K562 (cell line): ENCODE results near the gene LAG3. TPM values are rescaled to one million over a fixed set of nuclear protein-coding genes. Genes with fewer than 3 reads are reported as not detected.

Source experiments
- BRF1 ChIP-seq: IDR thresholded peaks from 3 replicates; pipeline ENCODE4 v1.6.1; 2011; ENCODE audit warnings: borderline replicate concordance, mild to moderate bottlenecking; ENCODE audit not compliant: insufficient read length; ENCODE audit errors: extremely low read depth
- C11orf30 ChIP-seq: fragments of 450-650 bp; IDR thresholded peaks from 2 replicates; pipeline ENCODE4 v1.6.1; 2016; ENCODE audit warnings: low read depth, mild to moderate bottlenecking
- CEBPB ChIP-seq: fragments of 450-650 bp; IDR thresholded peaks from 2 replicates; pipeline ENCODE4 v1.6.1; 2016; ENCODE audit warnings: missing genetic modification characterization, missing compliant biosample characterization
- CHD4 ChIP-seq: fragments of 200-600 bp; sonication (generic); IDR thresholded peaks from 3 replicates; pipeline ENCODE4 v1.6.1; 2012; ENCODE audit warnings: low read depth, mild to moderate bottlenecking, mixed read lengths, low read length, inconsistent platforms; ENCODE audit not compliant: insufficient read depth, insufficient replicate concordance, poor library complexity, severe bottlenecking
- DMBX1 ChIP-seq: fragments of 250-450 bp; sonication (Bioruptor Pico); IDR thresholded peaks from 2 replicates; pipeline ENCODE4 v1.8.0; 2022; ENCODE audit warnings: inconsistent platforms, mild to moderate bottlenecking, moderate library complexity, borderline replicate concordance
- FUS ChIP-seq: fragments of 200-400 bp; formaldehyde crosslinking; optimal IDR thresholded peaks from 2 replicates; pipeline ENCODE3; 2017; ENCODE audit warnings: low read depth, low read length
- KLF10 ChIP-seq: fragments of 250-450 bp; sonication (Bioruptor Pico); IDR thresholded peaks from 2 replicates; pipeline ENCODE4 v1.6.1; 2021; ENCODE audit warnings: matching md5 sums
- NFIX ChIP-seq: fragments of 250-450 bp; sonication (Bioruptor Pico); IDR thresholded peaks from 2 replicates; pipeline ENCODE4 v1.4.0; 2020; ENCODE audit warnings: low read depth, mild to moderate bottlenecking, moderate library complexity
- SMAD1 ChIP-seq: fragments of 150-350 bp; IDR thresholded peaks from 2 replicates; pipeline ENCODE4 v1.6.1; 2014; ENCODE audit warnings: low read length, low read depth; ENCODE audit not compliant: partially characterized antibody
- SNRNP70 ChIP-seq: fragments of 200-400 bp; formaldehyde crosslinking; optimal IDR thresholded peaks from 2 replicates; pipeline ENCODE3; 2017; ENCODE audit warnings: low read depth, low read length
- TBP ChIP-seq: optimal IDR thresholded peaks from 2 replicates; pipeline ENCODE3; 2011; ENCODE audit warnings: low read depth, low read length, improper control_type of control experiment
- ZBED1 ChIP-seq: IDR thresholded peaks from 2 replicates; pipeline ENCODE4 v1.6.1; 2014
- ZEB2 ChIP-seq: fragments of 450-650 bp; IDR thresholded peaks from 2 replicates; pipeline ENCODE4 v1.6.1; 2016
- ZNF224 ChIP-seq: sonication (generic); formaldehyde crosslinking; IDR thresholded peaks from 2 replicates; pipeline ENCODE4 v1.8.0; 2022; ENCODE audit warnings: mild to moderate bottlenecking, missing genetic modification reagents
- ZNF3 ChIP-seq: fragments of 250-450 bp; sonication (Bioruptor Pico); IDR thresholded peaks from 2 replicates; pipeline ENCODE4 v1.5.0; 2021; ENCODE audit warnings: mild to moderate bottlenecking, moderate library complexity
- ZNF324 ChIP-seq: fragments of 250-450 bp; sonication (Bioruptor Pico); IDR thresholded peaks from 2 replicates; pipeline ENCODE4 v1.4.0; 2020; ENCODE audit warnings: mild to moderate bottlenecking
- ZNF561 ChIP-seq: fragments of 450-650 bp; formaldehyde crosslinking; conservative IDR thresholded peaks from 2 replicates; pipeline ENCODE4 v1.4.0; 2020; ENCODE audit warnings: mild to moderate bottlenecking, moderate library complexity
- ZNF583 ChIP-seq: fragments of 250-450 bp; sonication (Bioruptor Pico); IDR thresholded peaks from 2 replicates; pipeline ENCODE4 v1.4.0; 2020
- ZNF699 ChIP-seq: fragments of 250-450 bp; sonication (Bioruptor Pico); IDR thresholded peaks from 2 replicates; pipeline ENCODE4 v1.8.0; 2021; ENCODE audit warnings: mild to moderate bottlenecking, moderate library complexity; ENCODE audit not compliant: insufficient replicate concordance
- polyA plus RNA-seq, 8 experiments: library from polyadenylated mRNA; depleted of rRNA in 4 of 8; stranded (reverse) in 5 of 8; unstranded in 3 of 8; fragments of >200 nt; fragmentation: Nextera tagmentation in 2 of 8; fragmentation: Illumina TruSeq in 1 of 8; extraction: Ambion mirVana in 2 of 8; extraction: Trizol in 1 of 8; gene quantifications; 2 replicates each; pipeline versions ENCODE4 v1.2.1 to v1.2.3, GENCODE V29; 2011 to 2014; ENCODE audit warnings: inconsistent platforms in 1 of 8, missing spikeins in 1 of 8
- total RNA-seq, 7 experiments: library from RNA; depleted of rRNA in 6 of 7; stranded (reverse); fragments of >200 nt in 6 of 7; fragmentation: Illumina TruSeq in 2 of 7; extraction: Trizol in 2 of 7; gene quantifications; 2 replicates each; pipeline versions ENCODE4 v1.2.1 to v1.2.3, GENCODE V29; 2011 to 2021; ENCODE audit warnings: low replicate concordance in 1 of 7
- TF ChIP-seq, protein P1 (sequence below), 2 experiments: fragments of 150-350 bp in 1 of 2; IDR thresholded peaks; 2 replicates each; pipeline ENCODE4 v1.6.1; 2012 to 2016; ENCODE audit warnings: low read depth in 2 of 2, low read length in 2 of 2, mild to moderate bottlenecking in 1 of 2, moderate library complexity in 1 of 2
- TF ChIP-seq, protein P2 (sequence below): fragments of 250-450 bp; sonication (Bioruptor Pico); IDR thresholded peaks from 2 replicates; pipeline ENCODE4 v1.5.0; 2020; ENCODE audit warnings: mild to moderate bottlenecking
- TF ChIP-seq, protein P3 (sequence below): fragments of 450-650 bp; IDR thresholded peaks from one replicate; pipeline ENCODE4 v1.6.1; 2018; ENCODE audit warnings: mild to moderate bottlenecking, moderate library complexity; ENCODE audit not compliant: partially characterized antibody
- TF ChIP-seq, protein P4 (sequence below): fragments of 450-650 bp; formaldehyde crosslinking; IDR thresholded peaks from 2 replicates; pipeline ENCODE4 v1.4.0; 2022; ENCODE audit warnings: missing genetic modification characterization

Gene LAG3
- total and polyA plus RNA-seq, 9 of the 15 experiments (the other 6 are each of a cell fraction or from before 2014, with no cell fraction given) = 0.07 to 0.66 (median 0.09) TPM; not detected in 1

DNA sequence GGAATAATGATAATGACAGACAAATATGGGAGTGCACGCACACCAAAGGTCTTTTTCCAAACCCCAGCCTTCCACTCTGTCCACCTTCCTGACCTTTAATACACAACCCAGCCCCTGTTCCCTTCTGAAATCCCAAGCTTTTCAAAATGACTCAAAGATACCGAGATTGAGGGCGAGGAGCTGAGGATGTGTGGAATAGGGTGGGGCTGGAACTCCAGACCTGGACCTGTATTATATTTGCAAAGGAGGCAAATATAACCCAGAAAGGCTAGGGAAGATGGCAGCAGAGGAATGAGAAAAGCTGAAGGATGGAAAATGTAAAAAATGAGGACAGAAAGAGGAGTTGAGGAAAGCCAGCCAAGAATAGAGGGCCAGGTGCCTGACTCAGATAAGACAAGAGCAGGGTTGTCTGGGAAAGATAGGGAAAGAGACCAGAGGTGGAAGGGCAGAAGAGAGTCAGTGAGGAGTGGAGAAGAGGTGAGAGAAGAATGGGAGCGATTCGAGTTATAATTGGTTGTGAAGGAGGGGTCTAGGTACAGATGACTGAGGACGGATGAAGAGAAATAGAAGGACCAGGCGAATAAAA lies 7.2 kb upstream of the LAG3 start (continued):
- TF ChIP-seq, protein P1, sequence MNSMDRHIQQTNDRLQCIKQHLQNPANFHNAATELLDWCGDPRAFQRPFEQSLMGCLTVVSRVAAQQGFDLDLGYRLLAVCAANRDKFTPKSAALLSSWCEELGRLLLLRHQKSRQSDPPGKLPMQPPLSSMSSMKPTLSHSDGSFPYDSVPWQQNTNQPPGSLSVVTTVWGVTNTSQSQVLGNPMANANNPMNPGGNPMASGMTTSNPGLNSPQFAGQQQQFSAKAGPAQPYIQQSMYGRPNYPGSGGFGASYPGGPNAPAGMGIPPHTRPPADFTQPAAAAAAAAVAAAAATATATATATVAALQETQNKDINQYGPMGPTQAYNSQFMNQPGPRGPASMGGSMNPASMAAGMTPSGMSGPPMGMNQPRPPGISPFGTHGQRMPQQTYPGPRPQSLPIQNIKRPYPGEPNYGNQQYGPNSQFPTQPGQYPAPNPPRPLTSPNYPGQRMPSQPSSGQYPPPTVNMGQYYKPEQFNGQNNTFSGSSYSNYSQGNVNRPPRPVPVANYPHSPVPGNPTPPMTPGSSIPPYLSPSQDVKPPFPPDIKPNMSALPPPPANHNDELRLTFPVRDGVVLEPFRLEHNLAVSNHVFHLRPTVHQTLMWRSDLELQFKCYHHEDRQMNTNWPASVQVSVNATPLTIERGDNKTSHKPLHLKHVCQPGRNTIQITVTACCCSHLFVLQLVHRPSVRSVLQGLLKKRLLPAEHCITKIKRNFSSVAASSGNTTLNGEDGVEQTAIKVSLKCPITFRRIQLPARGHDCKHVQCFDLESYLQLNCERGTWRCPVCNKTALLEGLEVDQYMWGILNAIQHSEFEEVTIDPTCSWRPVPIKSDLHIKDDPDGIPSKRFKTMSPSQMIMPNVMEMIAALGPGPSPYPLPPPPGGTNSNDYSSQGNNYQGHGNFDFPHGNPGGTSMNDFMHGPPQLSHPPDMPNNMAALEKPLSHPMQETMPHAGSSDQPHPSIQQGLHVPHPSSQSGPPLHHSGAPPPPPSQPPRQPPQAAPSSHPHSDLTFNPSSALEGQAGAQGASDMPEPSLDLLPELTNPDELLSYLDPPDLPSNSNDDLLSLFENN (IDR thresholded peaks at IDR 0.05; ENCODE audit: low read depth in 2 of 2, low read length in 2 of 2) = peak in 1 of 2 experiments; percentile 81; a peak in 1 of 4 replicates
- no peak for TF ChIP-seq KLF10 (CRISPR knock-in tag)
- TF ChIP-seq ZEB2 = peak; percentile 94
- TF ChIP-seq CHD4 = no peak
- no peak for TF ChIP-seq TBP
- TF ChIP-seq, protein P2, sequence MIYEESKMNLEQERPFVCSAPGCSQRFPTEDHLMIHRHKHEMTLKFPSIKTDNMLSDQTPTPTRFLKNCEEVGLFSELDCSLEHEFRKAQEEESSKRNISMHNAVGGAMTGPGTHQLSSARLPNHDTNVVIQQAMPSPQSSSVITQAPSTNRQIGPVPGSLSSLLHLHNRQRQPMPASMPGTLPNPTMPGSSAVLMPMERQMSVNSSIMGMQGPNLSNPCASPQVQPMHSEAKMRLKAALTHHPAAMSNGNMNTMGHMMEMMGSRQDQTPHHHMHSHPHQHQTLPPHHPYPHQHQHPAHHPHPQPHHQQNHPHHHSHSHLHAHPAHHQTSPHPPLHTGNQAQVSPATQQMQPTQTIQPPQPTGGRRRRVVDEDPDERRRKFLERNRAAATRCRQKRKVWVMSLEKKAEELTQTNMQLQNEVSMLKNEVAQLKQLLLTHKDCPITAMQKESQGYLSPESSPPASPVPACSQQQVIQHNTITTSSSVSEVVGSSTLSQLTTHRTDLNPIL (CRISPR knock-in tag) = no peak
- TF ChIP-seq NFIX (CRISPR knock-in tag) = no peak
- no peak for TF ChIP-seq ZNF3 (CRISPR knock-in tag)
- no peak for TF ChIP-seq ZNF224 (CRISPR knock-in tag)
- no peak for TF ChIP-seq BRF1
- TF ChIP-seq ZNF699 (CRISPR knock-in tag) = no peak
- TF ChIP-seq ZNF561 = no peak
- TF ChIP-seq, protein P3, sequence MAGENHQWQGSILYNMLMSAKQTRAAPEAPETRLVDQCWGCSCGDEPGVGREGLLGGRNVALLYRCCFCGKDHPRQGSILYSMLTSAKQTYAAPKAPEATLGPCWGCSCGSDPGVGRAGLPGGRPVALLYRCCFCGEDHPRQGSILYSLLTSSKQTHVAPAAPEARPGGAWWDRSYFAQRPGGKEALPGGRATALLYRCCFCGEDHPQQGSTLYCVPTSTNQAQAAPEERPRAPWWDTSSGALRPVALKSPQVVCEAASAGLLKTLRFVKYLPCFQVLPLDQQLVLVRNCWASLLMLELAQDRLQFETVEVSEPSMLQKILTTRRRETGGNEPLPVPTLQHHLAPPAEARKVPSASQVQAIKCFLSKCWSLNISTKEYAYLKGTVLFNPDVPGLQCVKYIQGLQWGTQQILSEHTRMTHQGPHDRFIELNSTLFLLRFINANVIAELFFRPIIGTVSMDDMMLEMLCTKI = no peak
- TF ChIP-seq SNRNP70 = no peak
- TF ChIP-seq ZNF324 (CRISPR knock-in tag) = no peak
- TF ChIP-seq SMAD1 = peak; percentile 55
- no peak for TF ChIP-seq ZBED1
- no peak for TF ChIP-seq CEBPB
- TF ChIP-seq FUS = no peak
- TF ChIP-seq, protein P4, sequence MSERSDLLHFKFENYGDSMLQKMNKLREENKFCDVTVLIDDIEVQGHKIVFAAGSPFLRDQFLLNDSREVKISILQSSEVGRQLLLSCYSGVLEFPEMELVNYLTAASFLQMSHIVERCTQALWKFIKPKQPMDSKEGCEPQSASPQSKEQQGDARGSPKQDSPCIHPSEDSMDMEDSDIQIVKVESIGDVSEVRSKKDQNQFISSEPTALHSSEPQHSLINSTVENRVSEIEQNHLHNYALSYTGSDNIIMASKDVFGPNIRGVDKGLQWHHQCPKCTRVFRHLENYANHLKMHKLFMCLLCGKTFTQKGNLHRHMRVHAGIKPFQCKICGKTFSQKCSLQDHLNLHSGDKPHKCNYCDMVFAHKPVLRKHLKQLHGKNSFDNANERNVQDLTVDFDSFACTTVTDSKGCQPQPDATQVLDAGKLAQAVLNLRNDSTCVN = peak; percentile 76; the same call in 1 of the 2 replicates
- TF ChIP-seq DMBX1 (CRISPR knock-in tag) = 0 out of 2 replicates have a peak, but pooled peaks have one; percentile 36
- TF ChIP-seq ZNF583 (CRISPR knock-in tag) = no peak
- no peak for TF ChIP-seq C11orf30
